GM23248 (cell line): ENCODE results near the gene RABGAP1L.

Experiments used
- EZH2 ChIP-seq: fragments of 200-600 bp; sonication (generic); IDR thresholded peaks from 2 replicates; pipeline ENCODE4 v1.6.1; 2018; ENCODE audit warnings: antibody characterized with exemption, mild to moderate bottlenecking; ENCODE audit not compliant: insufficient read depth, poor library complexity, severe bottlenecking
- EZH2phosphoT487 ChIP-seq: fragments of 200-600 bp; sonication (generic); IDR thresholded peaks from 2 replicates; pipeline ENCODE4 v1.6.1; 2018; ENCODE audit warnings: antibody characterized with exemption, moderate library complexity, mild to moderate bottlenecking, low read depth; ENCODE audit not compliant: insufficient read depth

DNA sequence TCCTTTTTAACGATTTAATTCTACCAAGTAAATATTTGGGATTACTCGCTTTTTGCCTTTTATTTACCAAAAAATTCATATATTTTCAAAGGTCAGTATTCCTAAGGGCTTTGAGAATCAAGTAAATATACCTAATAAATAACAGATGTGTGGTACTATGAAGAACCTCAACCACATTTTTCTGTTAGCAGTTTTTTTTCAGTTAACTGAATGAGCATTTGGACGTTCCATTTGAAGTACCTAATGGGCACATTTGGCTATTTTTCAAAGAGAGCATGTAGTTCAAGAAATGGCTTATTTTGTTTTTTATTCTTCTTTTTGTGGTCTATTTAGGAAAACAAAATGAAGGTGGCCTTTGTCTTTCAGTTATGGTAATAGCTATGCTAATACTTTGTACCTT lies 541.5 kb downstream of the RABGAP1L start:
- no peak for TF ChIP-seq EZH2
- no peak for TF ChIP-seq EZH2phosphoT487
